ENCODE results near the gene LCP2. TPM values are rescaled to one million over a fixed set of nuclear protein-coding genes. Genes with fewer than 3 reads are reported as not detected.

LCP2 gene
- total RNA-seq, 1 experiment from 2014 or later = not detected

GRCh38 chr5:170305016-170305645 lies 7.6 kb upstream of the LCP2 start:
- TF ChIP-seq CTCF (conservative IDR thresholded peaks at IDR 0.05) (no peak), EZH2 (IDR thresholded peaks at IDR 0.05; ENCODE audit: low read depth) (no peak)
- Histone ChIP-seq H3K9me2 (ENCODE audit: insufficient read depth) (no peaks in the 10 kb centered on the region), H4K20me1 (ENCODE audit: insufficient read depth) (no peaks in the 10 kb centered on the region), H2AFZ (no peak overlapping the region), H3K4me1 (replicated peaks; ENCODE audit: insufficient read depth) (peaks cover 21% of the 10 kb centered on the region), H3K4me2 (no peak overlapping the region), H3K27ac (no peak overlapping the region), H3F3A (ENCODE audit: insufficient read depth, low read depth) (no peaks in the 10 kb centered on the region; the same call in 1 of the 2 replicates), H3K36me3 (ENCODE audit: low read depth) (no peaks in the 10 kb centered on the region), H3K4me3 (no peak overlapping the region), H3K79me2 (ENCODE audit: low read depth) (no peaks in the 10 kb centered on the region), H3K9me3 (ENCODE audit: insufficient read depth, low read depth) (no peaks in the 10 kb centered on the region), H3K27me3 (ENCODE audit: insufficient read depth, low read depth) (no peaks in the 10 kb centered on the region)
- CTCF ChIA-PET = no interaction called here
- DNase-seq = no peak
- POLR2A ChIA-PET (ENCODE audit: unreplicated experiment) = no interaction called here
- intact Hi-C loops (cut with micrococcal nuclease; ENCODE audit: unreplicated experiment) = no loop called here
- BruUV-seq (replicated peaks) = no TSS peak

GRCh38 chr5:170303549-170303948 lies 6.0 kb upstream of the LCP2 start:
- intact Hi-C loops (cut with micrococcal nuclease; ENCODE audit: unreplicated experiment) = no loop called here
- no TSS peak for BruUV-seq (replicated peaks)

DNA sequence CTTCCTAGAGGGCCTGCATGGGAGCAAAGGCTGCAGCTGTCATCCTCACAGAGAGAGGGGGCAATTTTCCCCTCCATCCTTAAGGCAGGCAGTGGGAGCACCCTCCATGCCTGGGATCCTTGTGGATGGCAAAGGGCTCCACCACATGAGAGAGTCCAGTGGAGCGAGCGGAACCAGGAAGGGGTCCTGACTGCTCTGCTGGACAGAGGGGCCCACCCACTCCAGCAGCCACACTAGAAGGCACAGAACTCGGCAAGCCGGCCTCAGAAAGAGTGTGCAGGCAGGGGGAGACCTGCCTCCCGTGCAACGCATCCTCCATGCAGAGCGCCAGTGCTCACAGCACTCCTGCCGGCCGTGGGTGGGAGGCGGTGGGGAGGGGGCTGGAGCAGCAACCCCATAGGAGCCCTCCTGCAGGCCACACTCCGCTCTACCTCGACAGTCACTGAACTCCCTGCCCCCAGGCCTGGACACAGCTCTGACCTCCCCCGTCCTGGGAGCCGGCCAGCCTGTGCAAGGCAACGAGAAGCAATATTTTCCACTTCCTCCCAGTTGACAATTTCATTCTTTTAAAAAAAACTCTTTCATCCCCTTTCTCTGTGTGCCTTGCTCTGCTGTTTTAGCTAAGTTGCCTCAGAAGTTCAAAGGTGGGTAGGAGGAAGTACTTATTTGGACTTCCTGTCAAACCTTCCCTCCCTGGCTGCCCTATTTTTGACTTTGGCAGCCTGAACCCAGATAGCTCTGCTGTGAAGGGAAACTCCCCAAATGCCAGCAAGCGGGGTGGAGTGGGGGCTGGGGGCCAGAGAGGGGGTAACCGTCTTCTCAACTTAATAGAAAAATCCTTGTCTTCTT lies 5.3 kb upstream of the LCP2 start:
- no peak overlapping the region for H2AFZ ChIP-seq
- no peaks in the 10 kb centered on the region for H3K36me3 ChIP-seq (ENCODE audit: low read depth)
- intact Hi-C loops (cut with micrococcal nuclease; ENCODE audit: unreplicated experiment) = no loop called here
- DNase-seq = no peak
- H3K79me2 ChIP-seq (ENCODE audit: low read depth) = no peaks in the 10 kb centered on the region
- H4K20me1 ChIP-seq (ENCODE audit: insufficient read depth) = no peaks in the 10 kb centered on the region
- H3K9me2 ChIP-seq (ENCODE audit: insufficient read depth) = no peaks in the 10 kb centered on the region; the same call in 1 of the 2 replicates
- H3K4me2 ChIP-seq = no peak overlapping the region
- TF ChIP-seq EZH2 (IDR thresholded peaks at IDR 0.05; ENCODE audit: low read depth) (no peak), CTCF (conservative IDR thresholded peaks at IDR 0.05) (no peak)
- peaks cover 18% of the 10 kb centered on the region for H3K4me1 ChIP-seq (replicated peaks; ENCODE audit: insufficient read depth)
- H3K4me3 ChIP-seq = no peak overlapping the region
- no peaks in the 10 kb centered on the region; the same call in 1 of the 2 replicates for H3F3A ChIP-seq (ENCODE audit: insufficient read depth, low read depth)
- no peaks in the 10 kb centered on the region for H3K27me3 ChIP-seq (ENCODE audit: insufficient read depth, low read depth)
- no TSS peak for BruUV-seq (replicated peaks)
- ChIA-PET POLR2A (ENCODE audit: unreplicated experiment) (no interaction called here), CTCF (no interaction called here)
- H3K9me3 ChIP-seq (ENCODE audit: insufficient read depth, low read depth) = no peaks in the 10 kb centered on the region
- H3K27ac ChIP-seq = no peak overlapping the region

More at GRCh38 chr5:170303549-170303948, 6.0 kb upstream of the LCP2 start:
- POLR2A ChIA-PET (ENCODE audit: unreplicated experiment) = no interaction called here
- Histone ChIP-seq H3K9me3 (ENCODE audit: insufficient read depth, low read depth) (no peaks in the 10 kb centered on the region), H4K20me1 (ENCODE audit: insufficient read depth) (no peaks in the 10 kb centered on the region), H3K79me2 (ENCODE audit: low read depth) (no peaks in the 10 kb centered on the region), H3K4me1 (replicated peaks; ENCODE audit: insufficient read depth) (peaks cover 21% of the 10 kb centered on the region), H3K9me2 (ENCODE audit: insufficient read depth) (no peaks in the 10 kb centered on the region; the same call in 1 of the 2 replicates), H3K36me3 (ENCODE audit: low read depth) (no peaks in the 10 kb centered on the region), H3K4me3 (no peak overlapping the region), H3K27me3 (ENCODE audit: insufficient read depth, low read depth) (no peaks in the 10 kb centered on the region), H3F3A (ENCODE audit: insufficient read depth, low read depth) (no peaks in the 10 kb centered on the region; the same call in 1 of the 2 replicates), H3K27ac (no peak overlapping the region), H2AFZ (no peak overlapping the region), H3K4me2 (no peak overlapping the region)
- no peak for DNase-seq
- TF ChIP-seq EZH2 (IDR thresholded peaks at IDR 0.05; ENCODE audit: low read depth) (no peak), CTCF (conservative IDR thresholded peaks at IDR 0.05) (no peak)
- CTCF ChIA-PET = no interaction called here
